Stimulated activated naive CD8-positive, alpha-beta T cell treated with anti-CD3 and anti-CD28 coated beads, Interleukin-15, Interleukin-2, amounts not matched to agents 100 ng/mL and 50 ng/mL, for 24 hours (primary cell): ENCODE results near the gene ZNG1B.
"Not testable (repeated sequence)": the region's sequence is repeated elsewhere in the genome, so short reads cannot be mapped to it uniquely, and the experiment has no call there.

Experiments
- H3K27ac Mint-ChIP-seq: one replicate; pipeline ENCODE4 v1.8.0; 2021; ENCODE audit warnings: mild to moderate bottlenecking, mixed read lengths
- H3K27me3 Mint-ChIP-seq: one replicate; pipeline ENCODE4 v1.8.0; 2021; ENCODE audit warnings: mixed read lengths
- H3K36me3 Mint-ChIP-seq: one replicate; pipeline ENCODE4 v1.8.0; 2021; ENCODE audit warnings: low read depth, mixed read lengths
- H3K4me1 Mint-ChIP-seq: one replicate; pipeline ENCODE4 v1.8.0; 2021; ENCODE audit warnings: low read depth, mixed read lengths
- H3K4me3 Mint-ChIP-seq: one replicate; pipeline ENCODE4 v1.8.0; 2021; ENCODE audit warnings: mild to moderate bottlenecking, mixed read lengths
- H3K9me3 Mint-ChIP-seq: one replicate; pipeline ENCODE4 v1.8.0; 2021; ENCODE audit warnings: mixed read lengths

The ZNG1B gene

GRCh38 chr2:113499019-113499885 lies 61.8 kb downstream of the ZNG1B start:
- not testable (repeated sequence) for H3K9me3 Mint-ChIP-seq, H3K27ac Mint-ChIP-seq, H3K4me1 Mint-ChIP-seq, H3K36me3 Mint-ChIP-seq, H3K4me3 Mint-ChIP-seq
- peaks cover 16% of the 10 kb centered on the region for H3K27me3 Mint-ChIP-seq

- not testable (repeated sequence) for H3K9me3 Mint-ChIP-seq, H3K4me3 Mint-ChIP-seq, H3K4me1 Mint-ChIP-seq, H3K27ac Mint-ChIP-seq, H3K36me3 Mint-ChIP-seq
- peaks cover 16% of the 10 kb centered on the region for H3K27me3 Mint-ChIP-seq
Observed at GRCh38 chr2:113499886-113500722, 62.6 kb downstream of the ZNG1B start.

- not testable (repeated sequence) for H3K9me3 Mint-ChIP-seq, H3K36me3 Mint-ChIP-seq, H3K4me1 Mint-ChIP-seq, H3K27ac Mint-ChIP-seq, H3K4me3 Mint-ChIP-seq
- H3K27me3 Mint-ChIP-seq = peaks cover 16% of the 10 kb centered on the region
Observed at GRCh38 chr2:113500723-113501038, 63.2 kb downstream of the ZNG1B start.

GRCh38 chr2:113502216-113503093 lies 65.0 kb downstream of the ZNG1B start:
- not testable (repeated sequence) for H3K9me3 Mint-ChIP-seq, H3K27ac Mint-ChIP-seq, H3K4me1 Mint-ChIP-seq, H3K36me3 Mint-ChIP-seq
- Mint-ChIP-seq H3K4me3 (peak overlapping the region; percentile 75), H3K27me3 (peaks cover 16% of the 10 kb centered on the region)

- not testable (repeated sequence) for H3K4me1 Mint-ChIP-seq, H3K9me3 Mint-ChIP-seq, H3K36me3 Mint-ChIP-seq, H3K27ac Mint-ChIP-seq
- Mint-ChIP-seq H3K27me3 (peaks cover 17% of the 10 kb centered on the region), H3K4me3 (peak overlapping the region; percentile 75)
Observed at GRCh38 chr2:113503094-113504042, 65.9 kb downstream of the ZNG1B start.

- not testable (repeated sequence) for H3K4me1 Mint-ChIP-seq, H3K36me3 Mint-ChIP-seq, H3K9me3 Mint-ChIP-seq, H3K27ac Mint-ChIP-seq
- H3K4me3 Mint-ChIP-seq = peak overlapping the region; percentile 51
- peaks cover 16% of the 10 kb centered on the region for H3K27me3 Mint-ChIP-seq
Observed at GRCh38 chr2:113504081-113504480, 66.6 kb downstream of the ZNG1B start.

GRCh38 chr2:113507394-113508140 lies 70.1 kb downstream of the ZNG1B start:
- not testable (repeated sequence) for H3K4me3 Mint-ChIP-seq, H3K4me1 Mint-ChIP-seq, H3K36me3 Mint-ChIP-seq, H3K9me3 Mint-ChIP-seq, H3K27ac Mint-ChIP-seq
- peaks cover 13% of the 10 kb centered on the region for H3K27me3 Mint-ChIP-seq

- H3K4me1 Mint-ChIP-seq, H3K27ac Mint-ChIP-seq, H3K9me3 Mint-ChIP-seq, H3K36me3 Mint-ChIP-seq, H3K4me3 Mint-ChIP-seq: not testable (repeated sequence)
- peaks cover 10% of the 10 kb centered on the region for H3K27me3 Mint-ChIP-seq
Observed at GRCh38 chr2:113508187-113508586, 70.7 kb downstream of the ZNG1B start.

GRCh38 chr2:113510913-113511312 lies 73.4 kb downstream of the ZNG1B start:
- not testable (repeated sequence) for H3K27ac Mint-ChIP-seq, H3K4me1 Mint-ChIP-seq, H3K4me3 Mint-ChIP-seq, H3K9me3 Mint-ChIP-seq, H3K36me3 Mint-ChIP-seq
- peaks cover 10% of the 10 kb centered on the region for H3K27me3 Mint-ChIP-seq

- not testable (repeated sequence) for H3K4me1 Mint-ChIP-seq, H3K4me3 Mint-ChIP-seq, H3K27ac Mint-ChIP-seq, H3K36me3 Mint-ChIP-seq, H3K9me3 Mint-ChIP-seq
- H3K27me3 Mint-ChIP-seq = peaks cover 10% of the 10 kb centered on the region
Observed at GRCh38 chr2:113511859-113512258, 74.4 kb downstream of the ZNG1B start.

GRCh38 chr2:113515457-113515856 lies 78.0 kb downstream of the ZNG1B start:
- not testable (repeated sequence) for H3K27me3 Mint-ChIP-seq, H3K4me3 Mint-ChIP-seq, H3K36me3 Mint-ChIP-seq, H3K4me1 Mint-ChIP-seq, H3K27ac Mint-ChIP-seq, H3K9me3 Mint-ChIP-seq

- not testable (repeated sequence) for H3K27ac Mint-ChIP-seq, H3K9me3 Mint-ChIP-seq, H3K4me1 Mint-ChIP-seq, H3K27me3 Mint-ChIP-seq, H3K36me3 Mint-ChIP-seq, H3K4me3 Mint-ChIP-seq
Observed at GRCh38 chr2:113515995-113516394, 78.5 kb downstream of the ZNG1B start.

- not testable (repeated sequence) for H3K4me1 Mint-ChIP-seq, H3K27ac Mint-ChIP-seq, H3K9me3 Mint-ChIP-seq, H3K36me3 Mint-ChIP-seq, H3K27me3 Mint-ChIP-seq, H3K4me3 Mint-ChIP-seq
Observed at GRCh38 chr2:113517025-113517424, 79.5 kb downstream of the ZNG1B start.

GRCh38 chr2:113520837-113521236 lies 83.3 kb downstream of the ZNG1B start:
- not testable (repeated sequence) for H3K27me3 Mint-ChIP-seq, H3K9me3 Mint-ChIP-seq, H3K4me3 Mint-ChIP-seq, H3K4me1 Mint-ChIP-seq, H3K36me3 Mint-ChIP-seq, H3K27ac Mint-ChIP-seq
